H54 (cell line): ENCODE results near the gene NMRK2.
"Not testable (repeated sequence)": the region's sequence is repeated elsewhere in the genome, so short reads cannot be mapped to it uniquely, and the experiment has no call there.

Experiments
- DNase-seq: peaks from one replicate; pipeline ENCODE4 v3.0.0; 2011; ENCODE audit warnings: low spot score, mixed read lengths; ENCODE audit not compliant: insufficient read length
- FAIRE-seq: peaks from 3 replicates; lab custom pipeline; 2011; peaks lifted over from hg19 to GRCh38; lab: Jason Lieb, UNC
- POLR2A ChIP-seq: IDR thresholded peaks from 2 replicates; pipeline ENCODE4 v1.6.1; 2011; ENCODE audit warnings: low read depth, mild to moderate bottlenecking, low read length

Gene NMRK2

GRCh38 chr19:3966051-3967017 lies 33.5 kb downstream of the NMRK2 start:
- FAIRE-seq (no peak), DNase-seq (no peak)
- TF ChIP-seq POLR2A, result no peak

GRCh38 chr19:3967983-3968382 lies 35.1 kb downstream of the NMRK2 start:
- FAIRE-seq, result not testable (repeated sequence)

GRCh38 chr19:3968556-3969434 lies 35.9 kb downstream of the NMRK2 start:
- peak; percentile 90 for DNase-seq
- FAIRE-seq, result peak; percentile 80
- no peak for TF ChIP-seq POLR2A

More at GRCh38 chr19:3967983-3968382, 35.1 kb downstream of the NMRK2 start:
- not testable (repeated sequence) for DNase-seq

- FAIRE-seq (peak; percentile 52), DNase-seq (peak; percentile 51)
- TF ChIP-seq POLR2A, result no peak
Measured at GRCh38 chr19:3969435-3970312, 36.8 kb downstream of the NMRK2 start.

GRCh38 chr19:3970313-3970807 lies 37.5 kb downstream of the NMRK2 start:
- FAIRE-seq, result no peak
- no peak for TF ChIP-seq POLR2A
- no peak for DNase-seq

- DNase-seq (peak; percentile 84), FAIRE-seq (no peak)
- TF ChIP-seq POLR2A, result peak; percentile 66
Measured at GRCh38 chr19:3970808-3971598, 38.1 kb downstream of the NMRK2 start, which contains the start of gene DAPK3. Gene DAPK3 (minus strand): TSS chr19:3971099. CDS start chr19:3969735, 1,364 bp downstream.

- TF ChIP-seq POLR2A, result no peak
- DNase-seq, result no peak
Measured at GRCh38 chr19:3975144-3975543, 42.3 kb downstream of the NMRK2 start.

GRCh38 chr19:3975637-3976087 lies 42.8 kb downstream of the NMRK2 start:
- no peak for TF ChIP-seq POLR2A
- DNase-seq, result no peak
- FAIRE-seq, result no peak

More at GRCh38 chr19:3975144-3975543, 42.3 kb downstream of the NMRK2 start:
- no peak for FAIRE-seq

GRCh38 chr19:3976495-3977241 lies 43.8 kb downstream of the NMRK2 start:
- no peak for TF ChIP-seq POLR2A
- no peak for FAIRE-seq
- no peak for DNase-seq

- no peak for TF ChIP-seq POLR2A
- DNase-seq, result no peak
- FAIRE-seq, result no peak
Measured at GRCh38 chr19:3977242-3978143, 44.6 kb downstream of the NMRK2 start.

GRCh38 chr19:3978145-3978544 lies 45.3 kb downstream of the NMRK2 start:
- DNase-seq (no peak), FAIRE-seq (no peak)
- no peak for TF ChIP-seq POLR2A
